K562 (cell line): ENCODE measurements around the gene PYM1. TPM values are rescaled to one million over a fixed set of nuclear protein-coding genes. Genes with fewer than 3 reads are reported as not detected.

Experiments used
- ATAC-seq: fragments of 200-7000 bp; cut with Tn5 transposase; 3 replicates; pipeline ENCODE4 v1.9.1; 2020; ENCODE audit warnings: moderate library complexity
- BruUV-seq: library from RNA; stranded (reverse); fragments of 400-500 nt; replicated peaks from 2 replicates; lab custom pipeline; 2021; lab: Mats Ljungman, UMichigan
- CTCF ChIA-PET: fragments of 300-600 bp; formaldehyde crosslinking; extraction: SDS; loops from one replicate; lab custom pipeline; 2021; ENCODE audit warnings: low intra/inter-chr PET ratio; lab: Yijun Ruan, JAX
- POLR2A ChIA-PET: fragments of 300-600, 350-650 bp; sonication (Branson Sonifier 250); formaldehyde crosslinking; extraction: SDS; loops from one replicate; lab custom pipeline; 2021; ENCODE audit warnings: antibody characterized with exemption, inconsistent platforms; lab: Yijun Ruan, JAX
- DNase-seq, 4 experiments: peaks; one replicate each; pipeline versions ENCODE4 v3.0.0 to v3.0.0-alpha.2; 2011 to 2018; ENCODE audit warnings: low spot score in 3 of 4, mixed read lengths in 3 of 4; ENCODE audit errors: extremely low read depth in 1 of 4
- FAIRE-seq: peaks from 2 replicates; lab custom pipeline; 2011; peaks lifted over from hg19 to GRCh38; lab: Jason Lieb, UNC
- H2AFZ ChIP-seq: 2 replicates; pipeline ENCODE4 v1.6.0; 2011; ENCODE audit warnings: low read depth, low read length, control low read depth, inconsistent platforms
- H3K27ac ChIP-seq: fragments of 200-600 bp; 3 replicates; pipeline ENCODE4 v1.8.0; 2011; ENCODE audit warnings: low read depth, mild to moderate bottlenecking, control low read depth, inconsistent platforms, low read length, moderate library complexity, mixed read lengths; ENCODE audit errors: extremely low read depth
- H3K27me3 ChIP-seq, 2 experiments: fragments of 300-600 bp in 1 of 2; 2 replicates in 1 of 2; 3 replicates in 1 of 2; pipeline versions ENCODE4 v1.6.0 to v1.8.0; 2011; ENCODE audit warnings: inconsistent platforms in 2 of 2, low read length in 2 of 2, mild to moderate bottlenecking in 1 of 2, mixed read lengths in 1 of 2, moderate library complexity in 1 of 2; ENCODE audit not compliant: control insufficient read depth in 2 of 2, insufficient read depth in 2 of 2
- H3K36me3 ChIP-seq: fragments of 300-600 bp; 3 replicates; pipeline ENCODE4 v1.8.0; 2011; ENCODE audit warnings: mild to moderate bottlenecking, low read length, inconsistent platforms; ENCODE audit not compliant: control insufficient read depth, insufficient read depth
- H3K4me1 ChIP-seq, 2 experiments: fragments of 200-600 bp in 1 of 2; replicated peaks in 1 of 2; 2 replicates in 1 of 2; 3 replicates in 1 of 2; pipeline versions ENCODE4 v1.5.1 to v1.8.0; 2011; ENCODE audit warnings: inconsistent platforms in 2 of 2, low read length in 2 of 2, mild to moderate bottlenecking in 1 of 2, mixed read lengths in 1 of 2, moderate library complexity in 1 of 2; ENCODE audit not compliant: control insufficient read depth in 2 of 2, insufficient read depth in 2 of 2
- H3K4me2 ChIP-seq: 2 replicates; pipeline ENCODE4 v1.6.1; 2011; ENCODE audit warnings: low read length, control low read depth, inconsistent platforms, mixed read lengths; ENCODE audit not compliant: insufficient read depth
- H3K4me3 ChIP-seq: fragments of 200-600 bp; sonication (generic), shearing (Covaris generic); 2 replicates; pipeline ENCODE4 v1.5.1; 2016; ENCODE audit warnings: control low read depth, inconsistent platforms
- H3K79me2 ChIP-seq: fragments of 200-600 bp; 3 replicates; pipeline ENCODE4 v1.8.0; 2011; ENCODE audit warnings: low read length, inconsistent platforms; ENCODE audit not compliant: control insufficient read depth, insufficient read depth
- H3K9ac ChIP-seq, 2 experiments: 2 replicates each; pipeline versions ENCODE4 v1.6.0 to v1.6.1; 2011; ENCODE audit warnings: low read depth in 2 of 2, low read length in 2 of 2, control low read depth in 1 of 2, inconsistent platforms in 1 of 2, mild to moderate bottlenecking in 1 of 2, mixed read lengths in 1 of 2; ENCODE audit not compliant: insufficient read depth in 1 of 2
- H3K9me1 ChIP-seq: one replicate; pipeline ENCODE4 v1.6.0; 2011; ENCODE audit warnings: inconsistent platforms, mild to moderate bottlenecking, low read length, moderate library complexity; ENCODE audit not compliant: control insufficient read depth, insufficient read depth
- H3K9me3 ChIP-seq: replicated peaks from 2 replicates; pipeline ENCODE4 v1.5.1; 2011; ENCODE audit warnings: low read depth, low read length, inconsistent platforms; ENCODE audit not compliant: control insufficient read depth, insufficient read depth
- H4K20me1 ChIP-seq: replicated peaks from 2 replicates; pipeline ENCODE4 v1.6.1; 2011; ENCODE audit warnings: low read length, inconsistent platforms, mixed read lengths; ENCODE audit not compliant: control insufficient read depth, insufficient read depth
- CSDE1 ChIP-seq, 2 experiments: fragments of 450-650 bp; IDR thresholded peaks; 2 replicates each; pipeline ENCODE4 v1.6.1; 2016; ENCODE audit warnings: mild to moderate bottlenecking in 1 of 2
- MTA2 ChIP-seq: fragments of 450-650 bp; IDR thresholded peaks from 2 replicates; pipeline ENCODE4 v1.6.1; 2016; ENCODE audit warnings: low read depth
- NR3C1 ChIP-seq: sonication (generic); formaldehyde crosslinking; IDR thresholded peaks from 2 replicates; pipeline ENCODE4 v1.8.1; 2022; ENCODE audit warnings: missing genetic modification reagents
- TFAM ChIP-seq: fragments of 250-450 bp; sonication (Bioruptor Pico); conservative IDR thresholded peaks from 2 replicates; pipeline ENCODE4 v1.5.0; 2021; ENCODE audit warnings: mild to moderate bottlenecking, moderate library complexity
- ZNF184 ChIP-seq: sonication (generic); formaldehyde crosslinking; IDR thresholded peaks from 2 replicates; pipeline ENCODE4 v1.5.0; 2020; ENCODE audit warnings: missing genetic modification reagents
- ZNF239 ChIP-seq: fragments of 250-450 bp; sonication (Bioruptor Pico); IDR thresholded peaks from 2 replicates; pipeline ENCODE4 v1.4.0; 2020; ENCODE audit warnings: mild to moderate bottlenecking
- ZNF384 ChIP-seq: IDR thresholded peaks from 2 replicates; pipeline ENCODE4 v1.6.1; 2012; ENCODE audit warnings: low read depth, low read length, improper control_type of control experiment
- WGBS: fragments of 100-300 bp; shearing (Covaris generic); methylation state at CpG from one replicate; pipeline ENCODE4 v1.1.6; 2016; ENCODE audit warnings: low coverage, mixed read lengths; ENCODE audit not compliant: insufficient coverage; ENCODE audit errors: missing lambda C conversion rate; 5-methylcytosine and 5-hydroxymethylcytosine counted together
- in situ Hi-C: fragments of 300-500 bp; cut with MboI; formaldehyde crosslinking; loops from 4 replicates; pipeline ENCODE4 v1.15.0; 2018; ENCODE audit warnings: inconsistent platforms, mixed read lengths
- intact Hi-C: fragments of 100-400 bp; cut with micrococcal nuclease; formaldehyde crosslinking; loops from 2 replicates; pipeline ENCODE4 v1.14.2; 2022
- polyA plus RNA-seq, 8 experiments: library from polyadenylated mRNA; depleted of rRNA in 4 of 8; stranded (reverse) in 5 of 8; unstranded in 3 of 8; fragments of >200 nt; fragmentation: Nextera tagmentation in 2 of 8; fragmentation: Illumina TruSeq in 1 of 8; extraction: Ambion mirVana in 2 of 8; extraction: Trizol in 1 of 8; gene quantifications; 2 replicates each; pipeline versions ENCODE4 v1.2.1 to v1.2.3, GENCODE V29; 2011 to 2014; ENCODE audit warnings: inconsistent platforms in 1 of 8, missing spikeins in 1 of 8
- total RNA-seq, 7 experiments: library from RNA; depleted of rRNA in 6 of 7; stranded (reverse); fragments of >200 nt in 6 of 7; fragmentation: Illumina TruSeq in 2 of 7; extraction: Trizol in 2 of 7; gene quantifications; 2 replicates each; pipeline versions ENCODE4 v1.2.1 to v1.2.3, GENCODE V29; 2011 to 2021; ENCODE audit warnings: low replicate concordance in 1 of 7
- TF ChIP-seq, protein P1 (sequence below): fragments of 450-650 bp; IDR thresholded peaks from 2 replicates; pipeline ENCODE4 v1.6.1; 2018; ENCODE audit not compliant: partially characterized antibody
- TF ChIP-seq, protein P2 (sequence below): fragments of 200-800 bp; sonication (Bioruptor generic); IDR thresholded peaks from 2 replicates; pipeline ENCODE4 v1.6.1; 2017; ENCODE audit warnings: missing genetic modification characterization, missing compliant biosample characterization
- TF ChIP-seq, protein P3 (sequence below), 3 experiments: fragments of 200-800 bp in 1 of 3; fragments of 250-450 bp in 1 of 3; fragments of 450-650 bp in 1 of 3; sonication (Bioruptor Pico) in 1 of 3; sonication (Bioruptor generic) in 1 of 3; formaldehyde crosslinking in 1 of 3; IDR thresholded peaks; 2 replicates each; pipeline versions ENCODE4 v1.6.1 to v1.8.0; 2016 to 2022; ENCODE audit warnings: mild to moderate bottlenecking in 2 of 3, missing genetic modification characterization in 2 of 3, missing compliant biosample characterization in 1 of 3, moderate library complexity in 1 of 3

The PYM1 gene
- total and polyA plus RNA-seq, 9 of the 15 experiments (the other 6 are each of a cell fraction or from before 2014, with no cell fraction given) = 29.0 to 51.3 (median 34.1) TPM

DNA sequence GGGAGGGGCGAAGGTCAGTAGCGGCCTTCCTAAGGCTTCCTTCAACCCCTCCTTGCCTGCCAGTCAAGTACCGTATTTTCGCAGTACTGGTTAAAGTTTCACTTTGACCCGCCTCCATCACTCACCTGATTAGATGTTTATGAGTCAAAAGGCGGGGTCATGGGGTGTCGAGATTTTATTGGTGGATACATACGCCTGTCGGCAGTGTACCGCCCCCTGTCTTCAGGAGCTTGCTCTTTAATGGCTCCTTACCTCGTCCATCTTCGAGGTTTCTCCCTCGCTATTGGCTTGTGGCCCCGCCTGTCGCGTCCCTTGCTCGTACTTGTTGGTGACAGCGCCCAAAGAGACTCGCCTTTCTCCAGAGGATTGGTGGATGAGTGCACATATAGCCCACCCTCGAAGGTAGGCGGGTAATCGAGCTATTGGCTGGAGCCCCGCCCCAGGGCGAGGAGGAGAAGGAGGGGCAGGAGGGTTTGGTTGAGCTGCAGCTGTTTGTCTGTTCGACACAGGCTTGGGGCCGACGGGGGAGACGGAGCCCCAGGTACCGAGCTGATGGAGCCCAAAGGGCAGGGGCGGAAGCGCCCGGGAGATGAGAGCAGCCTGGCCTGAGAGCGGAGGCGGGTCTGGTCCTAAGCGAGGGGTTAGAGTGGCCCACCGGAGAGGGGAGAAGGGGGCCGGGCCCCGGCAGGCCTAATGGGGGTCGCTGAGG lies 46.1 kb upstream of the PYM1 start, which contains the start of gene RAB5B:
RAB5B (plus strand) TSS at position 480 of the 709 bp plus-strand sequence. CDS start 12,883 bp downstream, outside the sequence.
- peaks cover 14 to 21% of the 10 kb centered on the region in 2 experiments for H3K4me1 ChIP-seq
- peak within 1 kb of the TSS; percentile 68 for H3K4me3 ChIP-seq
- no TSS peak for BruUV-seq
- in situ Hi-C loops = no loop called here
- H2AFZ ChIP-seq = peak within 1 kb of the TSS; percentile 61
- no peaks in the 10 kb centered on the region; the same call in 1 of the 2 replicates for H4K20me1 ChIP-seq
- H3K27ac ChIP-seq = peak within 1 kb of the TSS; percentile 88
- peak within 1 kb of the TSS; percentile 81 to 92 for H3K9ac ChIP-seq
- H3K36me3 ChIP-seq = peaks cover 51% of the 10 kb centered on the region
- peak; percentile 95 for ATAC-seq
- DNase-seq = peak; percentile 87 to 100 (median 94)
- H3K9me3 ChIP-seq = no peaks in the 10 kb centered on the region
- no peaks in the 10 kb centered on the region for H3K9me1 ChIP-seq
- peak; percentile 100 for FAIRE-seq
- ChIA-PET POLR2A (interaction anchor here (0.6 to 2.5 kb wide), 34 partner anchors 11 to 324 kb away, joined by 3 to 49 read pairs (median 4); partner anchors contain the start of genes DNAJC14, IKZF4, ORMDL2 and PYM1), CTCF (interaction anchor here (0.6 kb wide), 1 partner anchor 40 kb away, joined by 3 read pairs; no protein-coding TSS in a partner anchor)
- H3K79me2 ChIP-seq = peaks cover 46% of the 10 kb centered on the region
- intact Hi-C loops = loop anchor here (2.0 to 5.0 kb wide), 2 partner anchors 46 to 47 kb away; partner anchors contain the start of genes IKZF4 and PYM1
- H3K27me3 ChIP-seq = no peaks in the 10 kb centered on the region
- H3K4me2 ChIP-seq = peak within 1 kb of the TSS; percentile 99
- WGBS = under 1% methylated on average over 35 of the region's 39 CpGs
- no peak for TF ChIP-seq MTA2
- TF ChIP-seq, protein P1, sequence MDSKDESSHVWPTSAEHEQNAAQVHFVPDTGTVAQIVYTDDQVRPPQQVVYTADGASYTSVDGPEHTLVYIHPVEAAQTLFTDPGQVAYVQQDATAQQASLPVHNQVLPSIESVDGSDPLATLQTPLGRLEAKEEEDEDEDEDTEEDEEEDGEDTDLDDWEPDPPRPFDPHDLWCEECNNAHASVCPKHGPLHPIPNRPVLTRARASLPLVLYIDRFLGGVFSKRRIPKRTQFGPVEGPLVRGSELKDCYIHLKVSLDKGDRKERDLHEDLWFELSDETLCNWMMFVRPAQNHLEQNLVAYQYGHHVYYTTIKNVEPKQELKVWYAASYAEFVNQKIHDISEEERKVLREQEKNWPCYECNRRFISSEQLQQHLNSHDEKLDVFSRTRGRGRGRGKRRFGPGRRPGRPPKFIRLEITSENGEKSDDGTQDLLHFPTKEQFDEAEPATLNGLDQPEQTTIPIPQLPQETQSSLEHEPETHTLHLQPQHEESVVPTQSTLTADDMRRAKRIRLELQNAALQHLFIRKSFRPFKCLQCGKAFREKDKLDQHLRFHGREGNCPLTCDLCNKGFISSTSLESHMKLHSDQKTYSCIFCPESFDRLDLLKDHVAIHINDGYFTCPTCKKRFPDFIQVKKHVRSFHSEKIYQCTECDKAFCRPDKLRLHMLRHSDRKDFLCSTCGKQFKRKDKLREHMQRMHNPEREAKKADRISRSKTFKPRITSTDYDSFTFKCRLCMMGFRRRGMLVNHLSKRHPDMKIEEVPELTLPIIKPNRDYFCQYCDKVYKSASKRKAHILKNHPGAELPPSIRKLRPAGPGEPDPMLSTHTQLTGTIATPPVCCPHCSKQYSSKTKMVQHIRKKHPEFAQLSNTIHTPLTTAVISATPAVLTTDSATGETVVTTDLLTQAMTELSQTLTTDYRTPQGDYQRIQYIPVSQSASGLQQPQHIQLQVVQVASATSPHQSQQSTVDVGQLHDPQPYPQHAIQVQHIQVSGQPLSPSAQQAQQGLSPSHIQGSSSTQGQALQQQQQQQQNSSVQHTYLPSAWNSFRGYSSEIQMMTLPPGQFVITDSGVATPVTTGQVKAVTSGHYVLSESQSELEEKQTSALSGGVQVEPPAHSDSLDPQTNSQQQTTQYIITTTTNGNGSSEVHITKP = no peak
- no peak for TF ChIP-seq ZNF184 (CRISPR knock-in tag)
- peak in 1 of 2 experiments; percentile 67; a peak in 1 of 4 replicates for TF ChIP-seq CSDE1 (IDR thresholded peaks at IDR 0.05)
- TF ChIP-seq, protein P2, sequence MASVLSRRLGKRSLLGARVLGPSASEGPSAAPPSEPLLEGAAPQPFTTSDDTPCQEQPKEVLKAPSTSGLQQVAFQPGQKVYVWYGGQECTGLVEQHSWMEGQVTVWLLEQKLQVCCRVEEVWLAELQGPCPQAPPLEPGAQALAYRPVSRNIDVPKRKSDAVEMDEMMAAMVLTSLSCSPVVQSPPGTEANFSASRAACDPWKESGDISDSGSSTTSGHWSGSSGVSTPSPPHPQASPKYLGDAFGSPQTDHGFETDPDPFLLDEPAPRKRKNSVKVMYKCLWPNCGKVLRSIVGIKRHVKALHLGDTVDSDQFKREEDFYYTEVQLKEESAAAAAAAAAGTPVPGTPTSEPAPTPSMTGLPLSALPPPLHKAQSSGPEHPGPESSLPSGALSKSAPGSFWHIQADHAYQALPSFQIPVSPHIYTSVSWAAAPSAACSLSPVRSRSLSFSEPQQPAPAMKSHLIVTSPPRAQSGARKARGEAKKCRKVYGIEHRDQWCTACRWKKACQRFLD (CRISPR knock-in tag) = no peak
- TF ChIP-seq, protein P3, sequence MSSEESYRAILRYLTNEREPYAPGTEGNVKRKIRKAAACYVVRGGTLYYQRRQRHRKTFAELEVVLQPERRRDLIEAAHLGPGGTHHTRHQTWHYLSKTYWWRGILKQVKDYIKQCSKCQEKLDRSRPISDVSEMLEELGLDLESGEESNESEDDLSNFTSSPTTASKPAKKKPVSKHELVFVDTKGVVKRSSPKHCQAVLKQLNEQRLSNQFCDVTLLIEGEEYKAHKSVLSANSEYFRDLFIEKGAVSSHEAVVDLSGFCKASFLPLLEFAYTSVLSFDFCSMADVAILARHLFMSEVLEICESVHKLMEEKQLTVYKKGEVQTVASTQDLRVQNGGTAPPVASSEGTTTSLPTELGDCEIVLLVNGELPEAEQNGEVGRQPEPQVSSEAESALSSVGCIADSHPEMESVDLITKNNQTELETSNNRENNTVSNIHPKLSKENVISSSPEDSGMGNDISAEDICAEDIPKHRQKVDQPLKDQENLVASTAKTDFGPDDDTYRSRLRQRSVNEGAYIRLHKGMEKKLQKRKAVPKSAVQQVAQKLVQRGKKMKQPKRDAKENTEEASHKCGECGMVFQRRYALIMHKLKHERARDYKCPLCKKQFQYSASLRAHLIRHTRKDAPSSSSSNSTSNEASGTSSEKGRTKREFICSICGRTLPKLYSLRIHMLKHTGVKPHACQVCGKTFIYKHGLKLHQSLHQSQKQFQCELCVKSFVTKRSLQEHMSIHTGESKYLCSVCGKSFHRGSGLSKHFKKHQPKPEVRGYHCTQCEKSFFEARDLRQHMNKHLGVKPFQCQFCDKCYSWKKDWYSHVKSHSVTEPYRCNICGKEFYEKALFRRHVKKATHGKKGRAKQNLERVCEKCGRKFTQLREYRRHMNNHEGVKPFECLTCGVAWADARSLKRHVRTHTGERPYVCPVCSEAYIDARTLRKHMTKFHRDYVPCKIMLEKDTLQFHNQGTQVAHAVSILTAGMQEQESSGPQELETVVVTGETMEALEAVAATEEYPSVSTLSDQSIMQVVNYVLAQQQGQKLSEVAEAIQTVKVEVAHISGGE (CRISPR knock-in tag; IDR thresholded peaks at IDR 0.05) = no peak
- TF ChIP-seq ZNF384 = 0 out of 2 replicates have a peak, but pooled peaks have one; percentile 15
- no peak for TF ChIP-seq NR3C1 (CRISPR knock-in tag)
- TF ChIP-seq TFAM (CRISPR knock-in tag) = no peak
- no peak for TF ChIP-seq ZNF239 (CRISPR knock-in tag)
